Breast epithelium (tissue), 4 donors: ENCODE data around the gene WWOX. TPM values are rescaled to one million over a fixed set of nuclear protein-coding genes. Genes with fewer than 3 reads are reported as not detected.

Experiments used
- DNase-seq, 2 donors: peaks; one replicate each; pipeline ENCODE4 v3.0.0-alpha.2; 2019; ENCODE audit warnings: low spot score in 2 of 2
- H3K27ac ChIP-seq, 2 donors: fragments of 200-600 bp; sonication (generic) in 1 of 2; one replicate each; pipeline ENCODE4 v1.5.1; 2016 to 2019; ENCODE audit warnings: mild to moderate bottlenecking in 1 of 2
- H3K27me3 ChIP-seq, 2 donors: fragments of 200-600 bp; sonication (generic) in 1 of 2; one replicate each; pipeline versions ENCODE4 v1.5.1 to v1.6.0; 2017 to 2019; ENCODE audit warnings: control low read depth in 1 of 2, mild to moderate bottlenecking in 1 of 2
- H3K36me3 ChIP-seq: fragments of 200-600 bp; one replicate; pipeline ENCODE4 v1.5.1; 2019
- H3K4me1 ChIP-seq, 2 donors: fragments of 200-600 bp; sonication (generic); one replicate each; pipeline ENCODE4 v1.5.1; 2016 to 2019; ENCODE audit warnings: control low read depth in 1 of 2
- H3K4me3 ChIP-seq, 3 donors: fragments of 200-600 bp; sonication (generic); 1 replicate in 2 of 3; 2 replicates in 1 of 3; pipeline ENCODE4 v1.5.1; 2016 to 2019; ENCODE audit warnings: mild to moderate bottlenecking in 3 of 3, moderate library complexity in 2 of 3
- H3K9me3 ChIP-seq, 2 donors: fragments of 200-600 bp; sonication (generic) in 1 of 2; one replicate each; pipeline ENCODE4 v1.5.1; 2016 to 2019; ENCODE audit warnings: control low read depth in 1 of 2
- POLR2A ChIP-seq: fragments of 450-650 bp; IDR thresholded peaks from one replicate; pipeline ENCODE4 v1.6.1; 2016; ENCODE audit warnings: antibody characterized with exemption, mild to moderate bottlenecking, moderate library complexity
- POLR2AphosphoS5 ChIP-seq, 3 donors: sonication (generic); formaldehyde crosslinking; IDR thresholded peaks; one replicate each; pipeline ENCODE4 v1.6.1; 2017; ENCODE audit warnings: antibody characterized with exemption in 3 of 3
- intact Hi-C: fragments of 100-400 bp; cut with DNase I; formaldehyde crosslinking; loops from one replicate; pipeline ENCODE4 v1.15.1; 2023; ENCODE audit warnings: low total_unique reads
- total RNA-seq, 3 donors: library from RNA; depleted of rRNA; stranded (reverse); fragments of >200 nt; gene quantifications; one replicate each; pipeline ENCODE4 v1.1.0, GENCODE V29; 2016
- TF ChIP-seq, protein P1 (sequence below), 3 donors: fragments of 450-650 bp; IDR thresholded peaks; one replicate each; pipeline ENCODE4 v1.5.1; 2016 to 2017; ENCODE audit warnings: antibody characterized with exemption in 3 of 3, mild to moderate bottlenecking in 3 of 3, moderate library complexity in 3 of 3

The WWOX gene
- total RNA-seq, 3 donors from 2014 or later, result 42.9 to 73.6 (median 43.4) TPM

GRCh38 chr16:78829280-78829679, 729.8 kb downstream of the WWOX start:
- no peak for TF ChIP-seq POLR2A
- no peak for TF ChIP-seq POLR2AphosphoS5 (IDR thresholded peaks at IDR 0.05)
- TF ChIP-seq, protein P1, sequence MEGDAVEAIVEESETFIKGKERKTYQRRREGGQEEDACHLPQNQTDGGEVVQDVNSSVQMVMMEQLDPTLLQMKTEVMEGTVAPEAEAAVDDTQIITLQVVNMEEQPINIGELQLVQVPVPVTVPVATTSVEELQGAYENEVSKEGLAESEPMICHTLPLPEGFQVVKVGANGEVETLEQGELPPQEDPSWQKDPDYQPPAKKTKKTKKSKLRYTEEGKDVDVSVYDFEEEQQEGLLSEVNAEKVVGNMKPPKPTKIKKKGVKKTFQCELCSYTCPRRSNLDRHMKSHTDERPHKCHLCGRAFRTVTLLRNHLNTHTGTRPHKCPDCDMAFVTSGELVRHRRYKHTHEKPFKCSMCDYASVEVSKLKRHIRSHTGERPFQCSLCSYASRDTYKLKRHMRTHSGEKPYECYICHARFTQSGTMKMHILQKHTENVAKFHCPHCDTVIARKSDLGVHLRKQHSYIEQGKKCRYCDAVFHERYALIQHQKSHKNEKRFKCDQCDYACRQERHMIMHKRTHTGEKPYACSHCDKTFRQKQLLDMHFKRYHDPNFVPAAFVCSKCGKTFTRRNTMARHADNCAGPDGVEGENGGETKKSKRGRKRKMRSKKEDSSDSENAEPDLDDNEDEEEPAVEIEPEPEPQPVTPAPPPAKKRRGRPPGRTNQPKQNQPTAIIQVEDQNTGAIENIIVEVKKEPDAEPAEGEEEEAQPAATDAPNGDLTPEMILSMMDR (IDR thresholded peaks at IDR 0.05), result no peak
- Histone ChIP-seq H3K36me3 (no peaks in the 10 kb centered on the region), H3K27ac (no peak overlapping the region), H3K9me3 (no peaks in the 10 kb centered on the region), H3K27me3 (no peaks in the 10 kb centered on the region), H3K4me3 (no peak overlapping the region), H3K4me1 (no peaks in the 10 kb centered on the region)
- intact Hi-C loops, result no loop called here
- no peak for DNase-seq

- TF ChIP-seq, protein P1 (IDR thresholded peaks at IDR 0.05), result no peak
- TF ChIP-seq POLR2AphosphoS5 (IDR thresholded peaks at IDR 0.05), result no peak
- no peak for TF ChIP-seq POLR2A
- H3K9me3 ChIP-seq, result no peaks in the 10 kb centered on the region
- H3K27me3 ChIP-seq, result no peaks in the 10 kb centered on the region
- no peaks in the 10 kb centered on the region for H3K4me1 ChIP-seq
- no peak overlapping the region for H3K27ac ChIP-seq
- no peaks in the 10 kb centered on the region for H3K36me3 ChIP-seq
- intact Hi-C loops, result no loop called here
- DNase-seq, result no peak
- no peak overlapping the region for H3K4me3 ChIP-seq
These were observed 731.1 kb downstream of the WWOX start for GRCh38 chr16:78830599-78830998.

DNA sequence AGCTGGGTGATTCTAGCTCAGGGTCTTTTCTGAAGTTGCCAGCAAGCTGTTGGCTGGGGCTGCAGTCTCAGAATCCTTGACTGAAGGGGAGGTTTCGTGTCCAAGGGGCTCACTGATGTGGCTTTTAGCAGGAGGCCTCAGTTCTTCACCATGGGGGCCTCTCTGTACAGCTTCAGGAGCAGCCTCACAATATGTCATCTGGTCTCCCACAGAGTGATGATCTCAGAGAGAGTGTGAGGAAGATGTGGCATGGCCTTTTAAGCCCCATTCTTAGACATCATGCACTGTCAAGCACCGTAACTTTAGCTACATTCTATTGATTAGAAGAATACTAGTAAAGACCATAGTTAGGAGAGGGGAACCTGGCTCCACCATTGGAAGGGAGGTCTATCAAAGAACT, 732.6 kb downstream of the WWOX start:
- H3K27ac ChIP-seq, result no peak overlapping the region
- H3K27me3 ChIP-seq, result no peaks in the 10 kb centered on the region
- H3K4me1 ChIP-seq, result no peaks in the 10 kb centered on the region
- no peak overlapping the region for H3K4me3 ChIP-seq
- H3K9me3 ChIP-seq, result no peaks in the 10 kb centered on the region
- DNase-seq, result no peak
- TF ChIP-seq POLR2AphosphoS5 (IDR thresholded peaks at IDR 0.05) (no peak), POLR2A (no peak)
- TF ChIP-seq, protein P1 (IDR thresholded peaks at IDR 0.05), result no peak
- no peaks in the 10 kb centered on the region for H3K36me3 ChIP-seq
- intact Hi-C loops, result no loop called here

DNA sequence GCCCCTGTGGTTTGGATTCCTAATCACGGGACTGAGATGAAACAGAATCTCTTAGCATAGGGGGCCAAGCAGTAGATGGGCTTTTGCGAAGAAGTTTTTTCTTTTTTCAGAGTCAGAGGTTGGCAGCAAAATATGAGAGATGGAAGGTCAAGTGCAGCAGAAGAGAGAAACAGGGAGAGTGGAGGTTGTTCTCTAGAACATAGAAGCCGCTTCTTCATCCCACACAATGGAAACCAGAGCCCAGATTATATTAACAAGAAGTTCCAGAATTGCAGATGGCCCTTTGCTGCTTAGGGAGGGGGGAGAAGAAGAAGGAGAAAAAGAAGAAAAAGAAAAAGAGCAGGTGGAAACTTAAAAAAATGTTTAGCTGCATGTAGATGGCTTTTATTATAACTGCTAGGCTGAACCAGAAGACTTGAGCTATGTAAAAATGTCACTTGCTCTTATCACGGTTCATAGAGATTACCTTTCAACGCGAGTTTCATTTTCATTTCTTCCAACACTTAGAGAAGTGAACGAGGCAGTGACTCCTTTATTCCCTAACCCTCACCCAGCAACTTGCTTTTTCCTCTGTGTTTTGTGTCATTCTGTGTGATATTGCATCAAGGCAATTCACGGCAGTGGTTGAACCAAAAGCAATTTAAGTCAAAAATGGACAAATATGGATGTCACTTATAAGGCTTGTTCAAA, 737.5 kb downstream of the WWOX start:
- intact Hi-C loops, result no loop called here
- no peak for DNase-seq
- no peaks in the 10 kb centered on the region for H3K4me1 ChIP-seq
- H3K36me3 ChIP-seq, result no peaks in the 10 kb centered on the region
- no peak overlapping the region for H3K27ac ChIP-seq
- H3K4me3 ChIP-seq, result no peak overlapping the region
- no peaks in the 10 kb centered on the region for H3K27me3 ChIP-seq
- TF ChIP-seq POLR2A (no peak), POLR2AphosphoS5 (IDR thresholded peaks at IDR 0.05) (no peak)
- TF ChIP-seq, protein P1 (IDR thresholded peaks at IDR 0.05), result no peak
- H3K9me3 ChIP-seq, result no peaks in the 10 kb centered on the region

DNA sequence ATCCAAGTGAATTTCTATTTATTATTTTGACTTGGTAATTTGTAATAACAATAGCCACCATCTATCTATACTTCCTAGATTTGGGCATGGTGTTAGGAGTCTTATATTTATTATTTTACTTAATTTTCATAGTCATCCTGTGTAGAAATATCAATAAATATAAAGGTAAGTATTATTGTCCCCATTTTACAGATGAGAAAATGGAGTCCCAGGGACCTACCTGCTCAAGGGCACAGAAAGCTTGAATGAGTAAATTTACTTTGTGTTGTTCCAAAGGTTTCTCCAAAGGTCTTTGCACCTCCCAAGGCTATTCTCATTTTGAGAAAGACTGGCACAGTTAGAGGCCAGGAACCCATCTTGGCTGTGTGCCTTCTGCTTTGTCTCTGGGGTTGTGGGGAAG, 738.3 kb downstream of the WWOX start:
- intact Hi-C loops, result no loop called here
- Histone ChIP-seq H3K36me3 (no peaks in the 10 kb centered on the region), H3K27ac (no peak overlapping the region)

More for the DNA sequence above, 738.3 kb downstream of the WWOX start:
- Histone ChIP-seq H3K4me3 (no peak overlapping the region), H3K27me3 (no peaks in the 10 kb centered on the region), H3K9me3 (no peaks in the 10 kb centered on the region), H3K4me1 (no peaks in the 10 kb centered on the region)
- TF ChIP-seq, protein P1 (IDR thresholded peaks at IDR 0.05), result no peak
- TF ChIP-seq POLR2AphosphoS5 (IDR thresholded peaks at IDR 0.05), result no peak
- TF ChIP-seq POLR2A, result no peak
- DNase-seq, result no peak
